Stimulated activated CD4-positive, alpha-beta T cell treated with anti-CD3 and anti-CD28 coated beads, Interleukin-2, amount 100 ng/mL, for 24 hours (primary cell): Measurements from ENCODE around the gene CPNE7.

ENCODE experiments used
- DNase-seq, 2 donors: peaks; one replicate each; pipeline ENCODE4 v3.0.0-alpha.2; 2020

Gene CPNE7

GRCh38 chr16:89550421-89551007, 25.0 kb upstream of the CPNE7 start:
- DNase-seq = no peak

DNA sequence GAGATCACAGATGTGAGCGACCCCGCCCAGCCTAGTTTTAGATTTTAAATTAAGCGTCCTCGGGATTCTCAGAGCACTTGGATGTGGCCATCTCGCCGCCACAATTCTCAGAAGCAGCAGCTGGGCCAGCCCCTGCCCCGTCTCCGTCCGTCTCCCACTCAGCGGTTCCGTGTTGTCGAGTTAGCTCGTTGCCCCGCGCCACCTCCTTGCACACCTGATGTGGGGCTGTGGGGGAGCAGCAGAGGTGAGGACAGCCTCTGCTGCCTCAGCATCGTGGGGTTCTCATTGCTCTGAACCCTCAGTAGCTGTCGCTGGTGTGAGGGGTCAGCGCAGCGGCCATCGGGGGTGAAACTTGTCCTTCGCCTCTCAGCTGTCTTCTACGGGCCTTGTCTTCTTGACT, 23.2 kb upstream of the CPNE7 start:
- DNase-seq = no peak

DNA sequence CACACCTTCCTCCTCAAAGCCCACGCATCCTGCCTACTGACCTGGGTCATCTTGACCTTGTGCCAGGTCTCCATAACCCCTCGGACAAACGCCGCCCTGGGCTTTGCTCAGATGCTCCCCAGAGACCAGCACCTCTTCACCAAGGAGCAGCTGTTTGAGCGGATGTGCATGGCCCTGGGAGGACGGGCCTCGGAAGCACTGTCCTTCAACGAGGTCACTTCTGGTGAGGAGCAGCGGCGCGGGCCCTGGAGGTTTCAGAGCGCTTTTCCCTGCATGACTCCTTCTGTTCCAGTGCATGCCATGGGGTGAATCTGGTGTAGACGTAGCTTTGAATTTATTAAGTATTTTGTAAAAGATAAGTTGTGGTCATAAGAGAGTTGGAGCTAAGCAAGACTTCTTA, 22.6 kb upstream of the CPNE7 start:
- DNase-seq = no peak

DNA sequence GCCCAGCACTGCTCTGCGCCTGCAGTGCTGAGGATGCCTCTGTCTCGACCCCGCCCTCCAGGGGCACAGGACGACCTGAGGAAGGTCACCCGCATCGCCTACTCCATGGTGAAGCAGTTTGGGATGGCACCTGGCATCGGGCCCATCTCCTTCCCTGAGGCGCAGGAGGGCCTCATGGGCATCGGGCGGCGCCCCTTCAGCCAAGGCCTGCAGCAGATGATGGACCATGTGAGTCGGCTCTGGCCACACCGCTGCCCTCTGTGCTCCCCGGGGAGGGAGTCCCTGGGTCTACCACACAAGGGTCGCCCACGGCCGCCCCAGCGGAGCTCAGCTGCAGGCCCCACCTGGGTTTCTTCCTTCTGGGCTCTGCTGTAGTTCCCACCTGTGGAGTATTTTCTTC, 21.8 kb upstream of the CPNE7 start:
- DNase-seq = no peak

DNA sequence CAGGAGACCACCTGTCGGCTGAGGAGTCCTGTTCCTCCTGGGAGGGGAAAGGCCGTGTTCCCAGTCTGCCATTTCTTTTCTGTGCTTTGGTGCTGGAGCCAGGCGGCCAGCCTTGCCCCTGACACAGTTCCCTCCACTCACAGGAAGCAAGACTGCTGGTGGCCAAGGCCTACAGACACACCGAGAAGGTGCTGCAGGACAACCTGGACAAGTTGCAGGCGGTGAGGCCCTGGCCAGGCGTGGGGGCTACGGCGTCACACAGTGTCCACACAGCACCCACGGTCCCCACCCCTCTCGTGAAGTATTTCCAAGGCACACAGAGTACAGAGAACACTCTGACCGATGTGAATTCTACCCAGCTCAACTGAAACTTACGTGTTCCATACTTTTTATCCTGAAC, 21.2 kb upstream of the CPNE7 start:
- DNase-seq = no peak

DNA sequence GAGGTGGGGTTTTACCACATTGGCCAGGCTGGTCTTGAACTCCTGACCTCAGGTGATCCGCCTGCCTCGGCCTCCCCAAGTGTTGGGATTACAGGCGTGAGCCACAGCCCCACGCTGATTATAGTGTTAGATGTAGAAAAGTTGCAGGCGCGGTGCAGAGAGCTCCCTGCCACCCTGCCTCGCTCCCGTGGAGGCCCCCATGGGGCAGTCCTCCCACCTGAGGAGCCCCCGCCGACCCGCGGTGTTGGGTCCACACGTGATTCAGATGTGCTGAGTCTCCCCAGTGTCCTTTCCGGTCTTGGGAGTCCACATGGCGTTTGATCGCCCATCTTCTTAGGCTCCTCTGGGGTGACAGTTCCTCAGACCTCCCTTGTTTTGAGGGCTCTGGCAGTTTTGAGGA, 20.3 kb upstream of the CPNE7 start:
- DNase-seq = no peak

GRCh38 chr16:89555780-89556179, 19.8 kb upstream of the CPNE7 start:
- DNase-seq = no peak

GRCh38 chr16:89556750-89557689, 18.5 kb upstream of the CPNE7 start:
- DNase-seq = peak; percentile 91 to 93

GRCh38 chr16:89557690-89558490, 17.7 kb upstream of the CPNE7 start:
- no peak for DNase-seq

DNA sequence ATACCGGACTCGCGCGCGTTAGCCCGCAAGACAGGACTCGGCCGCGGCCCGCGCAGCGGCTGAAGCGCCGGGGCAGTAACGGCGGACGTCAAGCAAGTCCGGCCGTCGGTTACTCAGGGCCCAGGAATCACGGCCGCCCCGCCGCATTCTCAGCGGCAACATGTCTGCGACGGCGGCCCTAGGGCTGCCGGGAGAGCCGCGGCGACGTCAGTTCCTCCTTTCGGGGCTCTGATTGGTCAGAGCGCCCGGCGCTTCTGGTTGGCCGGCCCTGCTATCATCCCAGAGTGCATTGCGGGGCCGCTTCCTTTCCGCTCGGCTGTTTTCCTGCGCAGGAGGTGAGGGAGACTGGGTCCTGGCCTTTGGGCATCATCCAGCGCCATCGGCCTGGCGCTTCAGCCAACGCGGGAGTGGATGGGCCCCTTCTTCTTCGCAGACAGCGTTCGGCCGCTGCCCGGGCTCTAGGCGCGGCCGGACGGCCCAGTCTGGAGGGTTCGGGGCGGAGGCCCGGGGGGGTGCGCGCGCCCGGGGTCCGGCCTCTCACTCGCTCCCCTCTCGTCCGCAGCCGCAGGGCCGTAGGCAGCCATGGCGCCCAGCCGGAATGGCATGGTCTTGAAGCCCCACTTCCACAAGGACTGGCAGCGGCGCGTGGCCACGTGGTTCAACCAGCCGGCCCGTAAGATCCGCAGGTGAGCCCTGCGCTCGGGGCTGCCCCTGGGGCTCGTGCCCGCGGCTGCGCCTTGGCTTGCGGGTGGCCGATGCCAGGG, 15.0 kb upstream of the CPNE7 start, which contains the start of gene RPL13:
Gene RPL13, plus strand, starts transcription at position 305 of the 764 bp plus-strand sequence. Its CDS starts 278 bp downstream, at position 583.
- peak; percentile 92 for DNase-seq

DNA sequence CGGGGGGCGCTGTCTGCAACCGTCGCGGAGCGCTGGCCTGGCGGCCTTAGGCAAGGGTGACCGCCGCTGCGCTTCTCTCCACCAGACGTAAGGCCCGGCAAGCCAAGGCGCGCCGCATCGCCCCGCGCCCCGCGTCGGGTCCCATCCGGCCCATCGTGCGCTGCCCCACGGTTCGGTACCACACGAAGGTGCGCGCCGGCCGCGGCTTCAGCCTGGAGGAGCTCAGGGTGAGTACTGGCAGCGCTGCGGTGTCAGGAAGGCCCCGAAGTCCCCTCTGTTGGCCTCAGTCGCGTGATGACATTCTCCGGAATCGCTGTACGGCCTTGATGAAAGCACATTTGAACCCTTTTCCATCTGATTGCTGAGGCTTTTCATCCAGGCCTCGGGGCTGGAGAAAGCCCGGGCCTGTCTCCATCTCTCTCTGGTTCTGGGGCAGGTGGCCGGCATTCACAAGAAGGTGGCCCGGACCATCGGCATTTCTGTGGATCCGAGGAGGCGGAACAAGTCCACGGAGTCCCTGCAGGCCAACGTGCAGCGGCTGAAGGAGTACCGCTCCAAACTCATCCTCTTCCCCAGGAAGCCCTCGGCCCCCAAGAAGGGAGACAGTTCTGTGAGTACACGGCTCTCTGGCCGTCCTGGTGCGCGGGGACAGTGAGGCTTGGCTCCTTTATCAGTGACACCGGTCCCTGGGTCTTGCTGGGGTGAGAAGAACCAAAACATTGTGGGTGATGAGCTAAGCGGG, 14.2 kb upstream of the CPNE7 start:
- DNase-seq = peak in 1 of 2 donors; percentile 37

GRCh38 chr16:89561884-89562599, 13.5 kb upstream of the CPNE7 start:
- peak; percentile 27 to 28 for DNase-seq

- DNase-seq = no peak
Measured at GRCh38 chr16:89562939-89563338, 12.6 kb upstream of the CPNE7 start.

- no peak for DNase-seq
Measured at GRCh38 chr16:89563639-89564392, 11.7 kb upstream of the CPNE7 start.

DNA sequence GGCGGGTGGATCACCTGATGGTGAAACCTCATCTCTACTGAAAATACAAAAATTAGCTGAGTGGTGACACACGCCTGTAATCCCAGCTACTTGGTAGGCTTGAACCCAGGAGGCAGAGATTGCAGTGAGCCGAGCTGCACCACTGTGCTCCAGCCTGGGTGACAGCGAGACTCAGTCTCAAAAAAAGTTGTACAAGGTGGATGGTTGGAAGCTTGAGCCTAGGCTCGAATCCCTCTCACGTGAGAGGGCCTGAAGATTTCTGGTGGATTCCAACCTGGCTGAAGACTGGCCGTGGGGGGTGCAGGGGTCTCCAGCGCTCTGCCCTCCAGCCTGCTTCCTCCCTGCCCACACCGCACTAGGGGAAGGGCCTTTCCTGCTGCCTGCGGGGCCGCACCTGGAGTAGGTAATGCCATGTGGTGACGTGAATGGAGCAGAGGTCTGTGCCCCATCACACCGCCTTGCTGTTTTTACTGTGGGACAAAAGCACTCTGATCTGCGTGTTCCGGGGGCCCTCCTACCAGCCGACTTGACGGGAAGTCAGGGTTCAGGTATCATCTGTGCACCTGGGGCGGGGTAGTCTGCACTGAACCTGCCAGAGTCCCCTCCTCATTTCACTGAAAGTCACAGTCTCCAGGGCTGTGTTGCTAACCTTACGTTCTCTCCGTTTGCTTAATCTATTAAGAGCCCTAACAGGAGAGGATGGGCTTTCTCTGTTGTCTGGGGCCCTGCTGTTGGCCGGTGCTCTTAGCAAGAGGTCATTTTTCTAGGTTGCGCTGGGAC, 10.9 kb upstream of the CPNE7 start:
- DNase-seq = peak; percentile 41 to 55

GRCh38 chr16:89565256-89565505, 10.4 kb upstream of the CPNE7 start:
- DNase-seq = no peak

- DNase-seq = peak; percentile 73 to 80
Measured at GRCh38 chr16:89565506-89566372, 9.8 kb upstream of the CPNE7 start.

DNA sequence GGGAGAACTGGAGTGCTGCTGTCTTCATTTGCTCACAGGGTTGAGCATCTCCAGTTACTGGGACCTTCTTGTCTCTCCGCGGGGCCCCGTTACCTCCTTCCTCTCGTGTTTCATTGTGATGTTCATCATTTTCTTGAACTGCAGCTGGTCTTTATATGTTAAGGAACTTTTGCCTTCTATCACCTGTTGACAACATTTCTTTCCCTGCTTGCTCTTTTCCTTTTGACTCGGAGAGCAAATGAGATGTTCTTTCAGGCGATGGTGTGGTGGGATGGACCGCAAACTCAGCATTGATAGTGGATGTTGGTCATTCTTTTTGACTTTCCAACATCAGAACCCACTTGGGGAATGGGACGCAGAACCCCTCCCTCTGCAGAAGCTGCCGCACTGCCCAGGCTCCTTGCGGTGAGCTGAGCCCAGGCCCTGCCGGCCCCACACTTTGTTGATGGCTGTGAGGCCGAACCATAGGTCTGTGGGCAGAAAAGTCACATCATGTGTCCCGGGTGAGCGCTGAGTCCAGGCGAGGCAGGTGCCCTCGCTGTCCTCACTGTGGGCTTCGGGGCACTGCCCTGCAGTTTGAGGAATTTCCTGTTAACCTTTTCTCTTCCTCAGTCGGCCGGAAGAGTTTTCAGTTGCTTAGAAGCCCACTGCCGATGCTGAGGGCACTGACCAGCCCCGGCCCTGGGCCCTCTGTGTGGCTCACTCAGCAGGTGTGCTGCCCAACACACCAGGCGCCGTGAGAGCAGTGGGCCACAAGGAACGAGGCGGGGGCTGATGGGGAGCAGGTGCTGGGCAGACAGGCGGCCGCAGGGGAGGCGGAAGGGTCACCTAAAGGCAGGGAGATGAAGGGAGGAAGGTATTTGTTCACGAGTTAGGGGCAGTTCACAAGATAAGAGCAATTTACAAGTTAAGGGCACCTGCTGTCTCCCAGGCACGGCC, 7.6 kb upstream of the CPNE7 start:
- DNase-seq = no peak
